K562 (cell line): ENCODE results near the gene ADCY5. TPM values are rescaled to one million over a fixed set of nuclear protein-coding genes. Genes with fewer than 3 reads are reported as not detected.

Source experiments
- ATAC-seq: fragments of 200-7000 bp; cut with Tn5 transposase; 3 replicates; pipeline ENCODE4 v1.9.1; 2020; ENCODE audit warnings: moderate library complexity
- BruUV-seq: library from RNA; stranded (reverse); fragments of 400-500 nt; replicated peaks from 2 replicates; lab custom pipeline; 2021; lab: Mats Ljungman, UMichigan
- CTCF ChIA-PET: fragments of 300-600 bp; formaldehyde crosslinking; extraction: SDS; loops from one replicate; lab custom pipeline; 2021; ENCODE audit warnings: low intra/inter-chr PET ratio; lab: Yijun Ruan, JAX
- POLR2A ChIA-PET: fragments of 300-600, 350-650 bp; sonication (Branson Sonifier 250); formaldehyde crosslinking; extraction: SDS; loops from one replicate; lab custom pipeline; 2021; ENCODE audit warnings: antibody characterized with exemption, inconsistent platforms; lab: Yijun Ruan, JAX
- DNase-seq, 4 experiments: peaks; one replicate each; pipeline versions ENCODE4 v3.0.0 to v3.0.0-alpha.2; 2011 to 2018; ENCODE audit warnings: low spot score in 3 of 4, mixed read lengths in 3 of 4; ENCODE audit errors: extremely low read depth in 1 of 4
- FAIRE-seq: peaks from 2 replicates; lab custom pipeline; 2011; peaks lifted over from hg19 to GRCh38; lab: Jason Lieb, UNC
- H2AFZ ChIP-seq: 2 replicates; pipeline ENCODE4 v1.6.0; 2011; ENCODE audit warnings: low read depth, low read length, control low read depth, inconsistent platforms
- H3K27ac ChIP-seq: fragments of 200-600 bp; 3 replicates; pipeline ENCODE4 v1.8.0; 2011; ENCODE audit warnings: low read depth, mild to moderate bottlenecking, control low read depth, inconsistent platforms, low read length, moderate library complexity, mixed read lengths; ENCODE audit errors: extremely low read depth
- H3K27me3 ChIP-seq, 2 experiments: fragments of 300-600 bp in 1 of 2; 2 replicates in 1 of 2; 3 replicates in 1 of 2; pipeline versions ENCODE4 v1.6.0 to v1.8.0; 2011; ENCODE audit warnings: inconsistent platforms in 2 of 2, low read length in 2 of 2, mild to moderate bottlenecking in 1 of 2, mixed read lengths in 1 of 2, moderate library complexity in 1 of 2; ENCODE audit not compliant: control insufficient read depth in 2 of 2, insufficient read depth in 2 of 2
- H3K36me3 ChIP-seq: fragments of 300-600 bp; 3 replicates; pipeline ENCODE4 v1.8.0; 2011; ENCODE audit warnings: mild to moderate bottlenecking, low read length, inconsistent platforms; ENCODE audit not compliant: control insufficient read depth, insufficient read depth
- H3K4me1 ChIP-seq, 2 experiments: fragments of 200-600 bp in 1 of 2; replicated peaks in 1 of 2; 2 replicates in 1 of 2; 3 replicates in 1 of 2; pipeline versions ENCODE4 v1.5.1 to v1.8.0; 2011; ENCODE audit warnings: inconsistent platforms in 2 of 2, low read length in 2 of 2, mild to moderate bottlenecking in 1 of 2, mixed read lengths in 1 of 2, moderate library complexity in 1 of 2; ENCODE audit not compliant: control insufficient read depth in 2 of 2, insufficient read depth in 2 of 2
- H3K4me2 ChIP-seq: 2 replicates; pipeline ENCODE4 v1.6.1; 2011; ENCODE audit warnings: low read length, control low read depth, inconsistent platforms, mixed read lengths; ENCODE audit not compliant: insufficient read depth
- H3K4me3 ChIP-seq: fragments of 200-600 bp; sonication (generic), shearing (Covaris generic); 2 replicates; pipeline ENCODE4 v1.5.1; 2016; ENCODE audit warnings: control low read depth, inconsistent platforms
- H3K79me2 ChIP-seq: fragments of 200-600 bp; 3 replicates; pipeline ENCODE4 v1.8.0; 2011; ENCODE audit warnings: low read length, inconsistent platforms; ENCODE audit not compliant: control insufficient read depth, insufficient read depth
- H3K9ac ChIP-seq, 2 experiments: 2 replicates each; pipeline versions ENCODE4 v1.6.0 to v1.6.1; 2011; ENCODE audit warnings: low read depth in 2 of 2, low read length in 2 of 2, control low read depth in 1 of 2, inconsistent platforms in 1 of 2, mild to moderate bottlenecking in 1 of 2, mixed read lengths in 1 of 2; ENCODE audit not compliant: insufficient read depth in 1 of 2
- H3K9me1 ChIP-seq: one replicate; pipeline ENCODE4 v1.6.0; 2011; ENCODE audit warnings: inconsistent platforms, mild to moderate bottlenecking, low read length, moderate library complexity; ENCODE audit not compliant: control insufficient read depth, insufficient read depth
- H3K9me3 ChIP-seq: replicated peaks from 2 replicates; pipeline ENCODE4 v1.5.1; 2011; ENCODE audit warnings: low read depth, low read length, inconsistent platforms; ENCODE audit not compliant: control insufficient read depth, insufficient read depth
- H4K20me1 ChIP-seq: replicated peaks from 2 replicates; pipeline ENCODE4 v1.6.1; 2011; ENCODE audit warnings: low read length, inconsistent platforms, mixed read lengths; ENCODE audit not compliant: control insufficient read depth, insufficient read depth
- ADNP ChIP-seq: fragments of 200-800 bp; sonication (Bioruptor generic); IDR thresholded peaks from 2 replicates; pipeline ENCODE4 v1.6.1; 2016; ENCODE audit warnings: missing genetic modification characterization, missing compliant biosample characterization
- ESRRB ChIP-seq: fragments of 250-450 bp; sonication (Bioruptor Pico); IDR thresholded peaks from 2 replicates; pipeline ENCODE4 v1.5.0; 2020; ENCODE audit warnings: mild to moderate bottlenecking, moderate library complexity, borderline replicate concordance
- GABPB2 ChIP-seq: fragments of 250-450 bp; sonication (Bioruptor Pico); conservative IDR thresholded peaks from 2 replicates; pipeline ENCODE4 v1.5.1; 2021; ENCODE audit warnings: mild to moderate bottlenecking
- RREB1 ChIP-seq: fragments of 250-450 bp; sonication (Bioruptor Pico); IDR thresholded peaks from 2 replicates; pipeline ENCODE4 v1.4.0; 2020
- SAFB2 ChIP-seq: fragments of 200-400 bp; formaldehyde crosslinking; IDR thresholded peaks from 2 replicates; pipeline ENCODE4 v1.6.1; 2018; ENCODE audit warnings: borderline replicate concordance, low read length, low read depth, moderate library complexity; ENCODE audit not compliant: severe bottlenecking
- TARDBP ChIP-seq: fragments of 450-650 bp; IDR thresholded peaks from 2 replicates; pipeline ENCODE4 v1.6.1; 2016
- TOE1 ChIP-seq, 2 experiments: fragments of 450-650 bp in 1 of 2; sonication (generic) in 1 of 2; formaldehyde crosslinking in 1 of 2; IDR thresholded peaks; 2 replicates each; pipeline versions ENCODE4 v1.7.1 to v1.8.0; 2016 to 2022; ENCODE audit warnings: borderline replicate concordance in 2 of 2, mild to moderate bottlenecking in 2 of 2, antibody characterized with exemption in 1 of 2, inconsistent platforms in 1 of 2, low read depth in 1 of 2, missing genetic modification reagents in 1 of 2, moderate library complexity in 1 of 2
- ZC3H4 ChIP-seq: sonication (generic); formaldehyde crosslinking; IDR thresholded peaks from 2 replicates; pipeline ENCODE4 v1.9.0; 2021; ENCODE audit warnings: missing genetic modification reagents, borderline replicate concordance
- ZNF354B ChIP-seq: fragments of 250-450 bp; sonication (Bioruptor Pico); IDR thresholded peaks from 2 replicates; pipeline ENCODE4 v1.4.0; 2020
- ZNF584 ChIP-seq: fragments of 200-800 bp; sonication (Bioruptor generic); IDR thresholded peaks from 2 replicates; pipeline ENCODE4 v1.6.1; 2016; ENCODE audit warnings: low read depth, mild to moderate bottlenecking, missing genetic modification characterization, missing compliant biosample characterization
- ZNF695 ChIP-seq: fragments of 450-650 bp; formaldehyde crosslinking; IDR thresholded peaks from 2 replicates; pipeline ENCODE4 v1.4.0; 2020; ENCODE audit warnings: mild to moderate bottlenecking, moderate library complexity
- ZNF830 ChIP-seq: fragments of 250-450 bp; sonication (Bioruptor Pico); IDR thresholded peaks from 2 replicates; pipeline ENCODE4 v1.5.0; 2021; ENCODE audit warnings: mild to moderate bottlenecking
- WGBS: fragments of 100-300 bp; shearing (Covaris generic); methylation state at CpG from one replicate; pipeline ENCODE4 v1.1.6; 2016; ENCODE audit warnings: low coverage, mixed read lengths; ENCODE audit not compliant: insufficient coverage; ENCODE audit errors: missing lambda C conversion rate; 5-methylcytosine and 5-hydroxymethylcytosine counted together
- in situ Hi-C: fragments of 300-500 bp; cut with MboI; formaldehyde crosslinking; loops from 4 replicates; pipeline ENCODE4 v1.15.0; 2018; ENCODE audit warnings: inconsistent platforms, mixed read lengths
- intact Hi-C: fragments of 100-400 bp; cut with micrococcal nuclease; formaldehyde crosslinking; loops from 2 replicates; pipeline ENCODE4 v1.14.2; 2022
- polyA plus RNA-seq, 8 experiments: library from polyadenylated mRNA; depleted of rRNA in 4 of 8; stranded (reverse) in 5 of 8; unstranded in 3 of 8; fragments of >200 nt; fragmentation: Nextera tagmentation in 2 of 8; fragmentation: Illumina TruSeq in 1 of 8; extraction: Ambion mirVana in 2 of 8; extraction: Trizol in 1 of 8; gene quantifications; 2 replicates each; pipeline versions ENCODE4 v1.2.1 to v1.2.3, GENCODE V29; 2011 to 2014; ENCODE audit warnings: inconsistent platforms in 1 of 8, missing spikeins in 1 of 8
- total RNA-seq, 7 experiments: library from RNA; depleted of rRNA in 6 of 7; stranded (reverse); fragments of >200 nt in 6 of 7; fragmentation: Illumina TruSeq in 2 of 7; extraction: Trizol in 2 of 7; gene quantifications; 2 replicates each; pipeline versions ENCODE4 v1.2.1 to v1.2.3, GENCODE V29; 2011 to 2021; ENCODE audit warnings: low replicate concordance in 1 of 7
- TF ChIP-seq, protein P1 (sequence below): sonication (generic); formaldehyde crosslinking; IDR thresholded peaks from 2 replicates; pipeline ENCODE4 v1.5.0; 2020; ENCODE audit warnings: missing genetic modification reagents
- TF ChIP-seq, protein P2 (sequence below): fragments of 250-450 bp; sonication (Bioruptor Pico); IDR thresholded peaks from 2 replicates; pipeline ENCODE4 v1.8.0; 2022; ENCODE audit warnings: inconsistent platforms, mild to moderate bottlenecking, moderate library complexity, borderline replicate concordance

Gene ADCY5
- total and polyA plus RNA-seq, 9 of the 15 experiments (the other 6 are each of a cell fraction or from before 2014, with no cell fraction given), result under 0.01 TPM; not detected in 8

DNA sequence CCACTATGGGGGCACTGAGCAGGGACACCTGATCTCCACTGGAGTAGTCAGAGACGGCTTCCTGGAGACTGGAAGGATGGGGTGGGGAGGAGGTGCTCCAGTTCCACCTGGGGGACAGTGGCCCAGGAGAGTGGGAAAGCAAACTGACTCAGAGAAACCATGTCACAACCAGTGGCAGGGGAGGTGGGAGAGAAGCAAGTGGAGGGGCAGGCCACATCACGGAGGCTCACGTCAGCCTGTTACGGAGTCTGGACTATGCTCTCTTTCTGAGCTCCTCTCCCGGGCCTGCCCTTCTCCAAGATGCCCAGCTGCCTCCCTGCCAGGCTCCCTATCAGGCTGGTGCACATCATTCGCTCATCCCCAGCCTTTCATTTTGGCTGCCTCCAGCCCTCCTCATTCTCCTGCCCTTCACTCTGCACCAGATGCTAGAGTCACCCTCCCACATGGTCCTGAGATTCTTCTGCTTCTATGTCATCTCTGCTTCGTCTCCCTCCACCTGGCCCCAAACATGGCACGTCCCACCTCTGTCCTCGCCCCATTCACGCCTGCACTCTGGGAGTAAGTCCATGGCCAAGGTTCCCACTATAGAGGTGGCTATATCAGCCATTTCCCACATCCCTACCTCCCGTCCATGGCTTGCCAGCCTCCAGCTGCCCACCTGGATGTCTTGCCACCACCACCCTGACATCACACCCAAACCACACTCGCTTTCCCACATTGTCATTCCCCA, 100.3 kb downstream of the ADCY5 start:
- Histone ChIP-seq H3K9me1 (no peaks in the 10 kb centered on the region), H3K4me3 (no peak overlapping the region), H3K79me2 (no peaks in the 10 kb centered on the region), H3K4me1 (no peaks in the 10 kb centered on the region; a peak in 1 of 5 replicates), H4K20me1 (no peaks in the 10 kb centered on the region), H3K36me3 (no peaks in the 10 kb centered on the region), H3K4me2 (no peak overlapping the region), H3K9ac (no peak overlapping the region), H3K9me3 (no peaks in the 10 kb centered on the region), H2AFZ (no peak overlapping the region), H3K27ac (no peak overlapping the region), H3K27me3 (peaks cover 0 to 67% of the 10 kb centered on the region in 2 experiments; a peak in 2 of 5 replicates)
- FAIRE-seq (no peak), ATAC-seq (no peak), DNase-seq (no peak)
- in situ Hi-C loops (no loop called here), intact Hi-C loops (no loop called here)
- ChIA-PET POLR2A (no interaction called here), CTCF (no interaction called here)
- WGBS, result 1% methylated on average over 9 of the region's 12 CpGs
- BruUV-seq, result no TSS peak
- no peak for TF ChIP-seq ZNF584 (CRISPR knock-in tag)
- TF ChIP-seq, protein P1, sequence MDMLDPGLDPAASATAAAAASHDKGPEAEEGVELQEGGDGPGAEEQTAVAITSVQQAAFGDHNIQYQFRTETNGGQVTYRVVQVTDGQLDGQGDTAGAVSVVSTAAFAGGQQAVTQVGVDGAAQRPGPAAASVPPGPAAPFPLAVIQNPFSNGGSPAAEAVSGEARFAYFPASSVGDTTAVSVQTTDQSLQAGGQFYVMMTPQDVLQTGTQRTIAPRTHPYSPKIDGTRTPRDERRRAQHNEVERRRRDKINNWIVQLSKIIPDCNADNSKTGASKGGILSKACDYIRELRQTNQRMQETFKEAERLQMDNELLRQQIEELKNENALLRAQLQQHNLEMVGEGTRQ (CRISPR knock-in tag), result no peak
- no peak for TF ChIP-seq ZC3H4 (CRISPR knock-in tag)
- TF ChIP-seq TOE1 (IDR thresholded peaks at IDR 0.05; ENCODE audit: borderline replicate concordance), result no peak
- no peak for TF ChIP-seq TOE1 (CRISPR knock-in tag; IDR thresholded peaks at IDR 0.05; ENCODE audit: borderline replicate concordance, low read depth)
- TF ChIP-seq SAFB2, result no peak
- no peak for TF ChIP-seq TARDBP
- TF ChIP-seq ZNF695 (CRISPR knock-in tag), result no peak
- TF ChIP-seq ZNF830, result no peak
- no peak for TF ChIP-seq GABPB2 (CRISPR knock-in tag)
- TF ChIP-seq, protein P2, sequence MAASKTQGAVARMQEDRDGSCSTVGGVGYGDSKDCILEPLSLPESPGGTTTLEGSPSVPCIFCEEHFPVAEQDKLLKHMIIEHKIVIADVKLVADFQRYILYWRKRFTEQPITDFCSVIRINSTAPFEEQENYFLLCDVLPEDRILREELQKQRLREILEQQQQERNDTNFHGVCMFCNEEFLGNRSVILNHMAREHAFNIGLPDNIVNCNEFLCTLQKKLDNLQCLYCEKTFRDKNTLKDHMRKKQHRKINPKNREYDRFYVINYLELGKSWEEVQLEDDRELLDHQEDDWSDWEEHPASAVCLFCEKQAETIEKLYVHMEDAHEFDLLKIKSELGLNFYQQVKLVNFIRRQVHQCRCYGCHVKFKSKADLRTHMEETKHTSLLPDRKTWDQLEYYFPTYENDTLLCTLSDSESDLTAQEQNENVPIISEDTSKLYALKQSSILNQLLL (CRISPR knock-in tag), result no peak
- no peak for TF ChIP-seq ESRRB (CRISPR knock-in tag)
- no peak for TF ChIP-seq RREB1 (CRISPR knock-in tag)
- TF ChIP-seq ADNP (tag), result no peak
- no peak for TF ChIP-seq ZNF354B (CRISPR knock-in tag)
